Measurements from ENCODE around the gene ZNF324B.

The ZNF324B gene

GRCh38 chr19:58480831-58481230 lies 29.4 kb downstream of the ZNF324B start:
- no peak for DNase-seq

- no peak for DNase-seq
These were observed 30.9 kb downstream of the ZNF324B start for GRCh38 chr19:58482372-58482771.

- no peak for DNase-seq
These were observed 32.4 kb downstream of the ZNF324B start for GRCh38 chr19:58483776-58484175.

GRCh38 chr19:58484349-58484748 lies 32.9 kb downstream of the ZNF324B start:
- DNase-seq: peak; percentile 33

GRCh38 chr19:58491393-58491792 lies 40.0 kb downstream of the ZNF324B start:
- DNase-seq: no peak

GRCh38 chr19:58492265-58492664 lies 40.8 kb downstream of the ZNF324B start:
- no peak for DNase-seq

- no peak for DNase-seq
These were observed 46.3 kb downstream of the ZNF324B start for GRCh38 chr19:58497634-58498170.

- DNase-seq: no peak
These were observed 47.0 kb downstream of the ZNF324B start for GRCh38 chr19:58498316-58499020.

GRCh38 chr19:58499021-58499927 lies 47.9 kb downstream of the ZNF324B start:
- peak; percentile 100 for DNase-seq

- no peak for DNase-seq
These were observed 48.8 kb downstream of the ZNF324B start for GRCh38 chr19:58500242-58500641.

Data from hematopoietic multipotent progenitor cell treated with erythropoietin and hydrocortisone succinate and interleukin-3 and kit ligand, for 8 days (in vitro differentiated cells).